ENCODE measurements around the gene SORCS3. TPM values are rescaled to one million over a fixed set of nuclear protein-coding genes. Genes with fewer than 3 reads are reported as not detected.

SORCS3 gene
- polyA plus RNA-seq, 1 donor from 2014 or later, result 9.8 TPM

- H3K9me2 ChIP-seq (ENCODE audit: insufficient read depth, low read length), result no peaks in the 10 kb centered on the region
- H3K79me2 ChIP-seq (replicated peaks; ENCODE audit: insufficient read depth, low read length), result no peaks in the 10 kb centered on the region
- H3K36me3 ChIP-seq (ENCODE audit: insufficient read depth, low read length), result no peaks in the 10 kb centered on the region
- H3K27ac ChIP-seq (ENCODE audit: low read length), result no peak overlapping the region
- no peaks in the 10 kb centered on the region for H3K27me3 ChIP-seq (ENCODE audit: insufficient read depth, low read depth, low read length)
- TF ChIP-seq POLR2AphosphoS5 (IDR thresholded peaks at IDR 0.05) (no peak), REST (IDR thresholded peaks at IDR 0.05; ENCODE audit: borderline replicate concordance) (no peak), CTCF (IDR thresholded peaks at IDR 0.05; ENCODE audit: poor library complexity, severe bottlenecking) (no peak), RAD21 (conservative IDR thresholded peaks at IDR 0.05) (no peak), TAF1 (IDR thresholded peaks at IDR 0.05; ENCODE audit: low read depth) (no peak), MXI1 (conservative IDR thresholded peaks at IDR 0.05; ENCODE audit: poor library complexity, severe bottlenecking) (no peak), SMC3 (conservative IDR thresholded peaks at IDR 0.05; ENCODE audit: poor library complexity) (no peak), EZH2 (IDR thresholded peaks at IDR 0.05; ENCODE audit: borderline replicate concordance, insufficient read depth, low read length, poor library complexity, severe bottlenecking) (no peak), EP300 (conservative IDR thresholded peaks at IDR 0.05; ENCODE audit: poor library complexity, severe bottlenecking) (no peak)
- no peak overlapping the region for H3K9ac ChIP-seq (ENCODE audit: low read length)
- H4K20me1 ChIP-seq (ENCODE audit: insufficient read depth), result no peaks in the 10 kb centered on the region
- no peak overlapping the region for H2AFZ ChIP-seq (ENCODE audit: low read depth, low read length)
- H3F3A ChIP-seq (ENCODE audit: insufficient read depth, low read length, poor library complexity, severe bottlenecking), result no peaks in the 10 kb centered on the region
- H3K4me2 ChIP-seq (ENCODE audit: low read length), result no peak overlapping the region
- H3K4me3 ChIP-seq (ENCODE audit: low read length), result no peak overlapping the region
- no peaks in the 10 kb centered on the region for H3K9me3 ChIP-seq (ENCODE audit: low read length)
Observed at GRCh38 chr10:105207476-105207995, 566.4 kb downstream of the SORCS3 start.

- no peak for TF ChIP-seq MXI1 (conservative IDR thresholded peaks at IDR 0.05; ENCODE audit: poor library complexity, severe bottlenecking)
- no peak for TF ChIP-seq EP300 (conservative IDR thresholded peaks at IDR 0.05; ENCODE audit: poor library complexity, severe bottlenecking)
- no peak for TF ChIP-seq SMC3 (conservative IDR thresholded peaks at IDR 0.05; ENCODE audit: poor library complexity)
- TF ChIP-seq EZH2 (IDR thresholded peaks at IDR 0.05; ENCODE audit: borderline replicate concordance, insufficient read depth, low read length, poor library complexity, severe bottlenecking), result no peak
- no peak for TF ChIP-seq POLR2AphosphoS5 (IDR thresholded peaks at IDR 0.05)
- no peak for TF ChIP-seq CTCF (IDR thresholded peaks at IDR 0.05; ENCODE audit: poor library complexity, severe bottlenecking)
- no peak for TF ChIP-seq TAF1 (IDR thresholded peaks at IDR 0.05; ENCODE audit: low read depth)
- no peak for TF ChIP-seq REST (IDR thresholded peaks at IDR 0.05; ENCODE audit: borderline replicate concordance)
- TF ChIP-seq RAD21 (conservative IDR thresholded peaks at IDR 0.05), result no peak
- Histone ChIP-seq H3F3A (ENCODE audit: insufficient read depth, low read length, poor library complexity, severe bottlenecking) (no peaks in the 10 kb centered on the region), H3K9me2 (ENCODE audit: insufficient read depth, low read length) (no peaks in the 10 kb centered on the region), H3K4me2 (ENCODE audit: low read length) (no peak overlapping the region), H3K9me3 (ENCODE audit: low read length) (no peaks in the 10 kb centered on the region), H4K20me1 (ENCODE audit: insufficient read depth) (no peaks in the 10 kb centered on the region), H3K79me2 (replicated peaks; ENCODE audit: insufficient read depth, low read length) (no peaks in the 10 kb centered on the region), H2AFZ (ENCODE audit: low read depth, low read length) (no peak overlapping the region), H3K36me3 (ENCODE audit: insufficient read depth, low read length) (no peaks in the 10 kb centered on the region), H3K4me3 (ENCODE audit: low read length) (no peak overlapping the region), H3K27me3 (ENCODE audit: insufficient read depth, low read depth, low read length) (no peaks in the 10 kb centered on the region), H3K9ac (ENCODE audit: low read length) (no peak overlapping the region), H3K27ac (ENCODE audit: low read length) (no peak overlapping the region)
Observed at GRCh38 chr10:105210546-105210945, 569.5 kb downstream of the SORCS3 start.
